H7 (cell line): ENCODE measurements around the gene EFHC2. TPM values are rescaled to one million over a fixed set of nuclear protein-coding genes. Genes with fewer than 3 reads are reported as not detected.

Source experiments
- DNase-seq: peaks from one replicate; pipeline ENCODE4 v3.0.0; 2012
- H3K27me3 ChIP-seq: 2 replicates; pipeline ENCODE4 v1.6.0; 2011; ENCODE audit warnings: mild to moderate bottlenecking, low read length; ENCODE audit not compliant: control insufficient read depth, insufficient read depth
- H3K36me3 ChIP-seq: replicated peaks from 2 replicates; pipeline ENCODE4 v1.5.1; 2011; ENCODE audit warnings: low read length; ENCODE audit not compliant: control insufficient read depth, insufficient read depth
- H3K4me3 ChIP-seq: 2 replicates; pipeline ENCODE4 v1.5.1; 2011; ENCODE audit warnings: low read depth, mild to moderate bottlenecking, control low read depth, low read length, moderate library complexity; ENCODE audit not compliant: insufficient read depth
- total RNA-seq: library from RNA; depleted of rRNA; stranded (reverse); fragments of >200 nt; shearing (Covaris generic); gene quantifications from 2 replicates; pipeline ENCODE4 v1.2.3, GENCODE V29; 2014; rRNA removed

The EFHC2 gene
- total RNA-seq, 1 experiment from 2014 or later = 0.69 TPM

- no peak for DNase-seq
- Histone ChIP-seq H3K4me3 (no peak overlapping the region), H3K27me3 (no peaks in the 10 kb centered on the region), H3K36me3 (no peaks in the 10 kb centered on the region)
Measured at GRCh38 chrX:44106864-44107263, 236.6 kb downstream of the EFHC2 start.

DNA sequence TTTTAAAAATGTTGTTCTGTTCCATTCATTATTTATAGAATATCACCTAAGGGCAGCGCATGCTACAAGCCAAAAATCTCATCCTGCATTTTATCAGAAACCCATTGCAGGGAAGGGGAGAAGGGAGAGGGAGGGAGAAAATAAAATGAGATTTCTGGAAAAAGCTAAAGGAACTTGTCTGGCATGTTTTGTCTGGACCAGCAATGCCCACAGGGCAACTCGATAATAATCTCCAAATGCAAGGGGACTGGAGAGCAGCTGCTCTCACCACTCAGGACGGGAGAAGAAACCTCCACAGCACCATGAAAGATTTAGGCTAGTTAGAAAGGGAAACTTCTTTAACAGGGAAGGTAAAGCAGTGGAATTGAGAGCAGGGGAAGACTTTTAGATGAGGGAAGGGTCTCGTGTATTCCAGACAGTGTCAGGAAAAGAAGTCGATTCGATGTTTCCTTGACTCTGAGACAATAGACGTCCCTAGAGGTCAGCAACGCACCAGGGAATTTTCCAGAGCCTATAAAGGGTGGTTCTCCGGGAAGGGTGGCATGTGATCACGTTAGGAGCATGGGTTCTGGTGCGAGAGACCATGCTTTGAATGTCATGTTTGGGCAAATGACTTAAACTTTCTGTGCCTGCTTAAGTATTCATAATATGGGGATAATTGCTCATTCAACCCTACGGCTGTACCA, 238.1 kb downstream of the EFHC2 start:
- no peaks in the 10 kb centered on the region for H3K27me3 ChIP-seq
- no peaks in the 10 kb centered on the region for H3K36me3 ChIP-seq
- no peak for DNase-seq
- H3K4me3 ChIP-seq = no peak overlapping the region

GRCh38 chrX:44104699-44105098, 238.8 kb downstream of the EFHC2 start:
- DNase-seq = no peak
- no peaks in the 10 kb centered on the region for H3K36me3 ChIP-seq
- H3K4me3 ChIP-seq = no peak overlapping the region
- H3K27me3 ChIP-seq = no peaks in the 10 kb centered on the region

DNA sequence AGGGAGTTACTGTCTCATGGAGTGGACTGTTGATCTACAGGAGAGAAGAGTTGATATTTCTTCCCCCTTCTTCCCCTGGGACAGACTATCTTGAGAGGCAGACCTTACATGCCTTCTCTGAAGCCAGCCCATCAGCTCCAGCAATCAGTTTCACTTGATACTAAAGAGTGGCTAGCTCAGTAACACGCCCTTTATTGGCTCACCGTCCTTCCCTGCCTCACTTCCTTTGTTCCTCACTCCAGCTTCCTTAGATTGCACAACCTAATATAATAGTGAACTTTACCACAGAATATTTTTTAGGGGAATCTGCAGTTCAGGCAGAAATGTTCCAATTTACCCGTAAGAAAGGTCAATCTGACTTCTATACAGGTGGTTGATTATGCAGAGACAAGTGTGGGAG, 242.2 kb downstream of the EFHC2 start:
- Histone ChIP-seq H3K4me3 (no peak overlapping the region), H3K36me3 (no peaks in the 10 kb centered on the region), H3K27me3 (no peaks in the 10 kb centered on the region)
- DNase-seq = no peak

- Histone ChIP-seq H3K36me3 (no peaks in the 10 kb centered on the region), H3K4me3 (no peak overlapping the region), H3K27me3 (no peaks in the 10 kb centered on the region)
- no peak for DNase-seq
Measured at GRCh38 chrX:44099366-44099765, 244.1 kb downstream of the EFHC2 start.

Other genes with a start within 250 kb of the EFHC2 start
- 15.4 and 20.5 TPM in 2 replicates for gene FUNDC1, start 199.2 kb upstream of the EFHC2 start, total RNA-seq